Amniotic stem cell (primary cell): ENCODE measurements around the gene YPEL2.

ENCODE experiments used
- DNase-seq: peaks from one replicate; lab custom pipeline; 2025; lab: John Stamatoyannopoulos, UW

YPEL2 gene

GRCh38 chr17:59357219-59357697 is 25.8 kb downstream of the YPEL2 start:
- no peak for DNase-seq

DNA sequence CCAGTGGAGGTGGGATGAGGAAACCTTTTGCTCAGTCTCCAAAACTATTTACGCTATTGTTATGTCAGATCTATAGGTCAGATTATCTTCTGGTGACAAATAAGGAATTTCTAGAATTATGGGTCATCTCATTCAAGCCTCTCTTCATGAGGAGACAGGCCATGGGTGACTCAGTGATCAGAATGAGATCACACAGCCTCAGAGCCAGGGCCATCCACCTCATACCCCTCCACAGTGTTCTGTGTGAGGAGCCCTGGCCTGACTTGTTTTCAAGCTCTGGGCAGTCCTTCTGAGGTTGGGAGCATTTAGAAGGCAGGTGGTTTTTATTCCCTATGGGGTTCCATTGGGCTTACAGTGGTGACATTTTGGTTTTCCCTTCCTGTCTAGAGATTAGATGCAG is 26.5 kb downstream of the YPEL2 start:
- peak; percentile 30 for DNase-seq

- peak; percentile 86 for DNase-seq
Observed at GRCh38 chr17:59361386-59361785, 29.9 kb downstream of the YPEL2 start.

- DNase-seq: peak; percentile 66
Observed at GRCh38 chr17:59361916-59362810, 30.7 kb downstream of the YPEL2 start.

- DNase-seq: no peak
Observed at GRCh38 chr17:59362811-59363205, 31.4 kb downstream of the YPEL2 start.

DNA sequence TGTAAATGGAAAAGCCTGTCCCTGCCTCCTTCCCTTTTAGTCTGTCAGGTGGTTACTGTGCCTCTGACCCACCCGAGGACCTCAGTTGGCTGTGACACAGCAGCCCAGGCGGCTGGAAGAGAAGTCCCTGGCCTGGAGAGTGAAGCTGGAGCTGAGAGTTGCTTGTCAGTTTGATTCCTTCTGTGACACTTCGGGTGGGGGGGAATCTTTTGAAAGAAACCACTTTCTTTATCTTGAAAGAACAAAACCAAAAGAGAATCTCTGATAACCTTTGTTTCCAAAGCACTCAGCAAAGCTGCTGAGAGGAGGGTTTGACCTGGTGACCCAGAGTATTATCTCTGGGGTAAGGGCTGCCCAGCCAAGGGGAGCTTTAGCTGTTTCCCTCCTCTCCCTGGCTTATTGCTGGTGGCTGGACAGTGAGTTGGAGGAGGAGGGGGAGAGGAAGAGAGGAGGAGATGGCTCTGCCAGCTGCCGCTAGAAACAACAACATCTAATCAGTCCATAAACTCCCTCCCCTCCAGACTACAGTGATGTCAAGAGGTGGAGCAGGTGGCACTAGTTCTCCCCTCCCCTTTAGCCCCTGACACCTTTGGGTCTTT is 34.0 kb downstream of the YPEL2 start:
- DNase-seq: no peak

- DNase-seq: no peak
Observed at GRCh38 chr17:59366040-59366757, 34.7 kb downstream of the YPEL2 start.

- no peak for DNase-seq
Observed at GRCh38 chr17:59366773-59367656, 35.6 kb downstream of the YPEL2 start.

- no peak for DNase-seq
Observed at GRCh38 chr17:59367657-59368045, 36.2 kb downstream of the YPEL2 start.

DNA sequence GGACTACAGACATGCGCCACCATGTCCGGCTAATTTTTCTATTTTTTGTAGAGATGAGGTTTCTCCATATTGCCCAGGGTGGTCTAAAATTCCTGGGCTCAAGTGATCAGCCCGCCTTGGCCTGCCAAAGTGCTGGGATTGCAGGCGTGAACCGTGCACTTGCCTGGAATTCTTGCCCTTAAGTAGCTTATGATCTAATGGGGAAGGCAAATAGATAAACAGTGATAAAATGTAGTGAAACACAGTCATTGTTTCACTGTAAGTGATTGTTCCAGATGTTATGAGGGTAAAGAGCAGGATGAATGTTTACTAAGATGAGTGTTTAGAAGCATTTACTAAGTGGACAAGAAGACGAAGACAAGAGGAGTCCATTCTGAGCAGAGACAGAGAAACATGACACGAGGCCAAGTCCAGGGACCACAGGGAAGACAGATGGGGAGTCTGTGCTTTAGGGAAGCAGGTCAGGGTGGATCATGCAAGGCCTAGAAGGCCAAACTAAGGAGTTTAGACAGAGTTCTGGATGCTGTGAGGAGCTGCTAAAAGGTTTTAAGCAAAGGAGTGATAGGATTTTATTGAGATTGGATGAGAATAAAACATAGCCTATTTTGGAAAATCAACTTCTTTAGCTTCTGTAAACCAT is 36.9 kb downstream of the YPEL2 start:
- DNase-seq: no peak

- DNase-seq: no peak
Observed at GRCh38 chr17:59369031-59369975, 37.8 kb downstream of the YPEL2 start.

- DNase-seq: no peak
Observed at GRCh38 chr17:59370593-59371299, 39.3 kb downstream of the YPEL2 start.

DNA sequence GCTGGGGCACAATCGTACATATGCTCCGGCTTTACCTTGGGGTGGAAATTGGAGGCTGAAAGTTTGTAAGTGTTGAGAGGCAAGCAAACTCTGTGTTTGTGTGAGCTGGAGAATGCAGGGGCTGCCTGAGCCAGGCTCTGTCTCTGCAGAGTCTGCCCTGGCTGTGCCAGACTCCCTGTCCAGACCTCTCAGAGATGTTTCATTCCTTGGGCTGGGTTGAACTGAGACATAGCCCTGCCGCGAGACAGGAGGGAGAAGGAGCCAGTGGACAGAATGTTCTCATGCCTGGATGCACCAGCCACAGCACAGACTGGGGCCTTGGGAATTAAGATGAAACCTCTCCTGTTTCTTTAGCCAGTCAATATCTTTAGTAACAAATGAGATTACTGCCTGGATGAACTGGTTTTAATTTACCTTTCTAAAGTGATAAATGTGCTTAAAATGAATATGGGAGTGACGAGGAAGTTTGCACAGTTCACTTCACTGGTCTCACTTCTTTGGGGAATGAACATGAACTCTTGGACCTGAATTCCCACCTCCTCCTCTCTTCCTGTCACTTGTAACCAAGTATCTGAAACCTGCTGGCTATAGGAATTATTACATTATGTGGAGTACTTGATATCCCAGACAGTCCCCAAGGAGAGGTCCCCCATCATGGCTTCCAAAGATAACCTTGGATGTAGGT is 40.1 kb downstream of the YPEL2 start:
- no peak for DNase-seq

DNA sequence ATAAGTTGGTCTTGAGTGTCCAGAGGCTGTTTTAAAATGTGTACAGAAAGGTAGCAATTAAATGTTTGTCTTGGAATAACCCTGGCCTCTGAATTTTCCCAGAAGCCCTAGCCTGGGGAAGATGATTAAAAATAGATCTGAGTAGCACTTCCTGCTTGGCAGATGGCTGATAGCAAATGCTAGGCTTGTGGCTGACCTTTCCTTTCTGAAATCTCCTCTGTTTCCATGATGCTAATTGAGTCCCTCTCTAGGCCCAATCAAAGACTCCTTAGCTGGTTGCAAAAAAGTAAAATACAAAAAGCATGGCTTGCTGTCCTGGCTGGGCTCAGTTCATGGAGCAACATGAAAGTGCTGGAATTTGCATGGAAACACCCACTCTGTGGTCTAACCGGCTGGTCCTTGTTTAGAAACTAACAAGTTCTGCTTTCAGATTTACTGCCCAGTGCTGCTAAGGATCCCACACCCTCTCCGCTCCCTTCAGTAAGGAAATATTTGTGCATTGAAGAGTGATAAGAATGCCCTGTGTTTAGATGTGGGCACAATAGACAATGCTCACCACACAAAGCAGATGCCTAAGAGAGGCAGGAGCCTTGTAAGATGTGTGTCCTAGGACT is 40.8 kb downstream of the YPEL2 start:
- DNase-seq: no peak

- no peak for DNase-seq
Observed at GRCh38 chr17:59373882-59374495, 42.5 kb downstream of the YPEL2 start.

- no peak for DNase-seq
Observed at GRCh38 chr17:59374612-59375011, 43.2 kb downstream of the YPEL2 start.

DNA sequence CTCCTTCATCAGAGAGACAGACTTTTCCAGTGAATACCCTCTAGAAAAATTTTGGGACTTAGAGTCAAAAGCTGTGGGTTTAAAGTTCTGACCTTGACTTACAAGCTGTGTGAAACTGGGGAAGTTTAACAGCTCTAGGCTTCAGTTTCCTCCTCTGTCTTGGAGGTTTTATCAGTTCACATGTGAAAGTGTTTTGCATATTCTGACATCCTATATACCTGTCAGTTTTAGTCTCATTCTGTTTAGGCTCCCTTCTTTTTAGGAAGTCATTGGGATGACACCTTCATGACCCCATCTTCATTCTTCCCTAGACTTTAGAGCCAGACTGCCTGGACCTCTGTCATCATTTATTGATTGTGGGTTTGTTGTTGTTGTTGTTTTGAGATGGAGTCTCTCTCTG is 44.4 kb downstream of the YPEL2 start:
- no peak for DNase-seq

DNA sequence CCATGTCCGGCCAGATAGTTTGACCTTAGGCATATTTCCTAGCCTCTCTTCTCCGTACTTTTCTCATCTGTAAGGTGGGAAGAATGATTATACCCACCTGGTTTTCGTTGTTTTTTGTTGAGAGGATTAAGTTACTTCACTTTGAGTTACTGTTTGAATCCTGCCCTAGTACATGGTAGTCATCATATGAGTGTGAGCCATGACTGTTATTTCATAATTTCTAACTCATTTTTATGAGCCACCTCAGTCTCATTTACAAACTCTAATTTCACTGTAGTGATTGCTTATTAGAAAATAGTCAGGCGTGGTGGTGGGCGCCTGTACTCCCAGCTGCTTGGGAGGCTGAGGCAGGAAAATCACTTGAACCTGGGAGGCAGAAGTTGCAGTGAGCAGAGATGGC is 45.1 kb downstream of the YPEL2 start:
- no peak for DNase-seq
